Peyer's patch (tissue), 4 donors: ENCODE data around the gene GSTO2. TPM values are rescaled to one million over a fixed set of nuclear protein-coding genes. Genes with fewer than 3 reads are reported as not detected.

Experiments used
- DNase-seq, 3 donors: peaks; one replicate each; pipeline ENCODE4 v3.0.0-alpha.2; 2017 to 2019
- H3K27ac ChIP-seq, 4 donors: fragments of 200-600 bp; sonication (generic); one replicate each; pipeline ENCODE4 v1.5.1; 2016 to 2019
- H3K27me3 ChIP-seq, 2 donors: fragments of 200-600 bp; sonication (generic); one replicate each; pipeline ENCODE4 v1.5.1; 2019
- H3K36me3 ChIP-seq, 3 donors: fragments of 200-600 bp; sonication (generic); one replicate each; pipeline ENCODE4 v1.5.1; 2016 to 2019
- H3K4me1 ChIP-seq, 4 donors: fragments of 200-600 bp; sonication (generic); one replicate each; pipeline ENCODE4 v1.5.1; 2016 to 2019
- H3K4me3 ChIP-seq, 4 donors: fragments of 200-600 bp; sonication (generic); 1 replicate in 3 of 4; 2 replicates in 1 of 4; pipeline ENCODE4 v1.5.1; 2016 to 2019; ENCODE audit warnings: mild to moderate bottlenecking in 1 of 4
- H3K9me3 ChIP-seq, 4 donors: fragments of 200-600 bp; sonication (generic); one replicate each; pipeline ENCODE4 v1.5.1; 2016 to 2019; ENCODE audit warnings: mild to moderate bottlenecking in 1 of 4
- CTCF ChIP-seq, 6 experiments: fragments of 450-650 bp in 4 of 6; fragments of 200-600 bp in 2 of 6; sonication (generic) in 1 of 6; IDR thresholded peaks; one replicate each; pipeline ENCODE4 v1.5.1; 2017 to 2019; ENCODE audit warnings: antibody characterized with exemption in 6 of 6, mild to moderate bottlenecking in 3 of 6, moderate library complexity in 1 of 6
- POLR2A ChIP-seq, 2 donors: fragments of 450-650 bp; IDR thresholded peaks; one replicate each; pipeline ENCODE4 v1.5.1; 2017; ENCODE audit warnings: antibody characterized with exemption in 2 of 2, mild to moderate bottlenecking in 2 of 2, moderate library complexity in 2 of 2
- total RNA-seq, 4 donors: library from RNA; depleted of rRNA; stranded (reverse); fragments of >200 nt; gene quantifications; one replicate each; pipeline ENCODE4 v1.1.0, GENCODE V29; 2016

Gene GSTO2
- total RNA-seq, 4 donors from 2014 or later = 9.1 to 15.5 (median 13.7) TPM

DNA sequence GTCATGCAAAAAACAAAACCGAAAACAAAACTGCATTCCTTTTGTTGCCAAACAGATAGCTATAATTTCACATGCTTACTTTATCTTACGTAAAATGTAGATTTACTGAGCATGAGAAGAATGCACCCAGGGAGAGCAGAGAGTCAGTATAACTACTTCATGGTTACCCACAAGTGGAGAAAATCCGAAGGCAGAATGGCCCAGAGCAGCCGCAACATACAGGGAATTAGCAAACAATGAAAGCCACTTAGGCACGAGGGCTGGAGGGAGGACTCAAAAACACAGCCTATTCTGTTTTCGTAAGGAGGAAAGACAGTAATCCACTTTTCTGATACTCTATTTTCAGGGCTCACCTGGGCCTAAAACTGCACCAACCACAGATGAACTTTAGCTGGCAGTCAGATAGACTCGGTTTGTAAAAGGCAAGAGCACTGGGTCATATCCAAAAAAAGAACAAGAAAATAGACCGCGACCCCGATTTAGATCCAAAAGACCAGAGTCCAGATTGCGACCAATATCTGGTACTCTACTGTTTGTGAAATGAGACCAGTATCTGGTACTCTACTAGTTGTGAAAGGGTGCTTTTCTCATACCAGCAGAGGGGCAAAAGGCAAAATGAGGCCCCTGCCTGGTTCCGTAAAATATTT lies 68.0 kb downstream of the GSTO2 start:
- Histone ChIP-seq H3K4me1 (peaks cover 0 to 48% (median 3%) of the 10 kb centered on the region in 4 donors), H3K36me3 (no peaks in the 10 kb centered on the region), H3K27ac (peak overlapping the region; percentile 45 to 98 (median 94)), H3K9me3 (no peaks in the 10 kb centered on the region), H3K27me3 (no peaks in the 10 kb centered on the region), H3K4me3 (peak overlapping the region; percentile 76 to 95 (median 82))
- TF ChIP-seq CTCF (IDR thresholded peaks at IDR 0.05) (no peak), POLR2A (IDR thresholded peaks at IDR 0.05) (peak in 1 of 2 donors; percentile 13)
- DNase-seq = no peak

GRCh38 chr10:104337521-104337984 lies 68.6 kb downstream of the GSTO2 start:
- no peaks in the 10 kb centered on the region for H3K9me3 ChIP-seq
- peak in 2 of 3 donors; percentile 81 to 82 for DNase-seq
- H3K4me3 ChIP-seq = peak overlapping the region; percentile 76 to 95 (median 82)
- TF ChIP-seq CTCF (IDR thresholded peaks at IDR 0.05) (no peak), POLR2A (IDR thresholded peaks at IDR 0.05) (peak in 1 of 2 donors; percentile 13)
- no peaks in the 10 kb centered on the region for H3K36me3 ChIP-seq
- peaks cover 0 to 42% (median 3%) of the 10 kb centered on the region in 4 donors for H3K4me1 ChIP-seq
- no peaks in the 10 kb centered on the region for H3K27me3 ChIP-seq
- H3K27ac ChIP-seq = peak overlapping the region; percentile 89 to 98 (median 94)

DNA sequence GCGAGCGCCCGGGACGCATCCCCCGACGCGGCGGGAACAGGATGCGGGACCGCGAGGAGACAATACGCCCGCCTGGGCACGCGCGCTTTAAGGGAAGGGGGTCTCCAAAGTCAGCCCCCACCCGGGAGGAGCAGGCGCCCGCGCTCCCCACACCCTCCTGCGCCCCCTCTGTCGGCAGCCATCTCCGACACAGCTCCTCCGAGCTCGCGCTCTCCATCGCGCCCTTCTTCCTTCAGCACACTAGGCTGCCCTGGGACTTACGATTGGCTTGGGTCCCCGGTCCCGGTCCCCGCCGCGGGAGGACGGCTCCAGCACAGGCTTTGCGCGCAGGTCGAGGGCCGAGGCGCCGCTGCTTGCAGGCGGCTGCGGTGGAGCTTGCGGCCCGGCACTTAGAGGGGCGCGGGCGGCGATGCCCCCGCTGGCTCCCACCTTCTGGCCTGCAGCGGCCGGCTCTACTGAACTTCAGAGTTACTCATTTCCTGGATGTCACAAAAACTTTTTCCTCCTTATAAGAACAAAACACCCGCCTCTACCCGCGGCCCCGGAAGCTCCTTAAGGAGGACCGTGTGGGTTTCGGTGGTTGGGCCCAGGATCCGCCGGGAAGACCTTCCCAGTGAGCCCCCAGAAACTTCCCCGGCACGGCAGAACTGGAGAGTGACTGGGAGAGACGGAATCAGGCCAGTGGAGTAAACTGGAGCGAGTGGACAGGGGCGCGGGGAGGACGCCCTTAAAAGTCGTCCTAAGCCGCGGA lies 69.2 kb downstream of the GSTO2 start, which contains the start of gene ITPRIP:
TSS of gene ITPRIP (minus strand) at position 481 of the 751 bp plus-strand sequence. CDS start 22,414 bp downstream, outside the sequence.
- H3K4me1 ChIP-seq = peaks cover 0 to 36% (median 3%) of the 10 kb centered on the region in 4 donors
- H3K27me3 ChIP-seq = no peaks in the 10 kb centered on the region
- peak; percentile 82 to 92 (median 85) for DNase-seq
- no peaks in the 10 kb centered on the region for H3K9me3 ChIP-seq
- peak within 1 kb of the TSS; percentile 89 to 98 (median 94) for H3K27ac ChIP-seq
- H3K4me3 ChIP-seq = peak within 1 kb of the TSS; percentile 76 to 95 (median 82)
- H3K36me3 ChIP-seq = no peaks in the 10 kb centered on the region
- TF ChIP-seq POLR2A (IDR thresholded peaks at IDR 0.05) = peak; percentile 76 to 82
- TF ChIP-seq CTCF (IDR thresholded peaks at IDR 0.05) = peak in 1 of 6 experiments; percentile 8

DNA sequence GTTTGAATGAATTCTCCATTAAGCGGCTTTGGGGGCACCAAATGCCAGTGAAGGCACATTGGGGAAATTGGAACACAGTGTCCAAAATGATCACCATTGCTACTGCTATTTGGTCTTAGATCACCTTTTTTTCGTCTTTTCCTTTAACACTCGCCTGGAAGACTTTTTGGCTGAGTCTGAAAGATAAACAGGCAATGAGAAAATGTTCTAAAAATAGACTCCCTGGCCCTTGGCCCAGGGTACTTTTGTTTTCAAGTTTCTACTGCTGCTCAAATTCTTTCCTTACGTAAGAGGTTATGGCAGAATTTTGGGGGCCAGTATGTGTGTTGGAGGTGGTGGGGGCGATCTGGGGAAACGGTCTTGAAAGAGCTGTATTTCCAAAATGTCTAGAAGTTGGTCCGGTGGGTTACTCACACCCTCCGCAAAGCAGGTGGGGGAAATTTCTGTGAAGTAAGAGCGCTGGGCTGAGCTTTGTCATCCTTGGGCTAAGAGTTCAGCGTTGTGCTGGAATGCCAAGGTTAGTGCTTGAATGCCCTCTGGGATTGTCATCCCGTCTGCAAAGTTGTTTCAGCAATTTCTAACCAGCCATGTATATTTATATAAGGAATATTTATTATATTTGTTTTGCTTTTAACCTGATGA lies 70.6 kb downstream of the GSTO2 start:
- Histone ChIP-seq H3K9me3 (no peaks in the 10 kb centered on the region), H3K4me1 (peaks cover 0 to 27% (median 3%) of the 10 kb centered on the region in 4 donors), H3K36me3 (no peaks in the 10 kb centered on the region), H3K27ac (peak overlapping the region; percentile 89 to 98 (median 94)), H3K27me3 (no peaks in the 10 kb centered on the region), H3K4me3 (peak overlapping the region in 3 of 4 donors; percentile 76 to 95 (median 77))
- no peak for TF ChIP-seq CTCF (IDR thresholded peaks at IDR 0.05)
- no peak for TF ChIP-seq POLR2A (IDR thresholded peaks at IDR 0.05)
- peak in 1 of 3 donors; percentile 50 for DNase-seq

- Histone ChIP-seq H3K4me3 (no peak overlapping the region), H3K27me3 (no peaks in the 10 kb centered on the region), H3K27ac (peak overlapping the region; percentile 8 to 97 (median 90)), H3K36me3 (no peaks in the 10 kb centered on the region), H3K9me3 (no peaks in the 10 kb centered on the region), H3K4me1 (peaks cover 0 to 22% (median 1%) of the 10 kb centered on the region in 4 donors)
- no peak for DNase-seq
- TF ChIP-seq CTCF (IDR thresholded peaks at IDR 0.05) (no peak), POLR2A (IDR thresholded peaks at IDR 0.05) (no peak)
Observed at GRCh38 chr10:104340111-104340526, 71.1 kb downstream of the GSTO2 start.
